Activated T-cell treated with anti-CD3 and anti-CD28 coated beads for 48 hours (primary cell): ENCODE measurements around the gene ANO2.
"Not testable (repeated sequence)": the region's sequence is repeated elsewhere in the genome, so short reads cannot be mapped to it uniquely, and the experiment has no call there.

Experiments
- DNase-seq: peaks from one replicate; pipeline ENCODE4 v3.0.0-alpha.2; 2020; ENCODE audit warnings: low read depth

The ANO2 gene

DNA sequence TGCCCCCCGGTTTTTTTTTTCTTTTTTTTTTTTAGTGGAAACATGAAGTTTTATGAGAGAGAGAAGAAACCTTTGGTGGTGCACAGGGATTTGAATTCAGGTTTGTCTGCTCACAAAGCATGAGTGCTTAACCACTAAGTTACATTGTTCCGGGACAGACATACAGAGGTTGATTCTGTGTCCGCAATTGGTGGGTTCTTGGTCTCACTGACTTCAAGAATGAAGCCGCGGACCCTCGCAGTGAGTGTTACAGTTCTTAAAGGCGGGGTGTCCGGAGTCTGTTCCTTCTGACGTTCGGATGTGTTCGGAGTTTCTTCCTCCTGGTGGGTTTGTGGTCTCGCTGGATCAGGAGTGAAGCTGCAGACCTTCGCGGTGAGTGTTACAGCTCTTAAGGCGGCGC is 57.2 kb downstream of the ANO2 start:
- DNase-seq, result not testable (repeated sequence)

DNA sequence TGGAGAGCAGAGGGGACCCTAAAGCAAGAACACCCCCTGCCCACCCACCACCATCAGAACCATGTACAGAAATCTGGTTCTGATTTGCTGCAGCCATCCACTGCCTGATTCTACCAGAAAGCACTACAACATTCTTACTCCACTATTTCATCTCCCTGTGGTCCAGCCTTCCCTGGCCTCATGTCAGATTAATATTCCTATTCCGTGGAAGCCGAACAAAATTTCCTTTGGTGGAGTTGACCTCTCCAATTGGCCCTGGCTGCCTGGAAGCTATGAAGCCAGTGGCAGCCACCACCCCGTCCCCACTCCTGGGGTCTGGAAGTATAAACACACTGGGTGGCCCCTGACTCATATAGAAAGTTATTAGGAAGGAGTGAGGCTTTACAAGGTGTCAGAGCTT is 60.2 kb downstream of the ANO2 start:
- DNase-seq, result no peak

DNA sequence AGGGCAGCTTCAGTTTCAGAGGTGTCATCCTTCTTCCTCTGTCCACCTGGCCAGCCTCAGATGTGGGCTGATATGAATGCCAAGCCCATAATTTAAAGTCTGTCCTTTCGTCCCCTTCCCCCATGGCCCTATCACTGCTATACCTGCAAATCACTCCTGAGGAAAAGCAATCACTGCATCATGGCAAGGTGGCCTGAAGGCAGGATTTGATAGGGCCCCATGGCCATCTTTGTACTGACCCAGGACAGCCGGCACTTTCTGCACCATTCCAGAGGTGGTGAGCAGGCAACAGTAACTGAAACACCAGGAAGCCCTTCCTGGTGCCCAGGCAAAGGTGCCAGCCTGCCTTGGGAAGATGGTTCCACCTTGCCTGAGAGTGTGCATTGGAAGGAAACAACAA is 60.8 kb downstream of the ANO2 start:
- no peak for DNase-seq

DNA sequence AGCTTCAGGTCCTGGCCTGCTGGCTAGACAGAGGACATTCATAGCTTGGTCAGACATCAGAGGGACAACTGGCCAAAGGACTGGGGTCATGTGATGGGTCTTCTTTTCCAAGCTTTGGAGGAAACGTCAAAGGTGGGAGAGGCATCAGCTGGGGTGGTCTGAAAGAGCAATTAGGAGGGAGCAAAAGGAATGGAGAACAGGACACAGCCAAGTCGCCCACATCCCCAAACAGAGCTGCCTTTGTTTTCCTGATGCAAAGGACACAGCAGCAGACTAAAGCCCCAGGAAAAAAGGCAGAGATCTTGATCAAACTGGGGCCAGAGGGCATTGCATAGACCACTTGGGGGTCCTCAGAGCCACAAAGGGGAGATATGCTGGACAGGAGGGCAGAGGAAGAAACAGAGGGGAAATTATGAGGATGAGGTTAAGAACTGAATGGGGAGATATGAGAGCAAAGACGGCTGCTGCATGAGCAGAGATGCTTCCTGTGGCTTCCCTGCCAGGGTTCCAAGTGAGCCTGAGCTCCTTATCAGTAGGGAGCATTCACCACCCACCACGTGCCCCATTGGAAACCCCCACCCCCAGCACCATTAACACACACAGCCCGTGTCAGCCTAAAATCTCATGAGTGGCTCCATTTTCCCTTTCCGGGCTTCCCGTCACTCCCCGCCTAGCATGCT is 62.4 kb downstream of the ANO2 start:
- no peak for DNase-seq

DNA sequence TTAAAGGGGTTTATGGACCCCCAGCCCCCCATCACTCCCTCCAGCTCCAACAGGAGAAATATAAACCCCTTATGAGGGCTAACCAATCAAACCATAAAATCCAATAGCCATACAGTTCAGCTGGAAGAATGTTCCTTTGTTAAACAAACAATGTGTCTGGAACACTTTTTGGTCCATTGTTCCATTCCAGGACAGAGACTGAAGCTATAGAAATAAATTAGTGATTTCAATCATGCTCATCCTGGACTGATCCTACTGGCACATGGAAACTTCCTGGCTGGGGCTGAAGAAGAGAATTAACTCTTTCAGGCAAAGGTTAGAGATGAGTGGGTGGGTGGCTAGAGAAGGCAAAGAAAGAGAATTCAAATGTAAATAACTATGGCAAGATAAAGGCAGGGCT is 63.4 kb downstream of the ANO2 start:
- DNase-seq, result no peak

DNA sequence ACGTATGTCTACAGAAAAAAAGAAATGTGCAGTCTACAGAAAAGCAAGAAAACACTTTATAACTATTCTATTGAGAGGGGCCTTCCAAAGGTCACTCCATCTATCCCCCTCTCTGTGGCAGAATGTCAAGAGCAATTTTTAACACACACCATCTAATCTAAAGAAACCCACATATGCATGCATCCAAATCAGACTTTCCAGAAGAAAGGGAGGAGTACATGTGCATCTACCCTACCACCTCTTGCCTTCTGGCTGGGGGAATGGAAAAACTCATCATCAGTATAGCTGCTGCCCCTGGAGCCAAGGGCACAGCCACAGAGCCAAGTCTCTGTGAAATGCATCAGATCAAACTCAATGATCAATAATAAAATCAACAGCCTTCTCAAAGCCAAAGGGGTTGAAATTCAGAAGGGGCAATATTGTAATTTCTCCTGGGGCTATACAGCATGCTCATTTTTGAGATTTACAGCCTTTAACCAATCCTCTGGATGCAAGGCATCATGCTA is 63.9 kb downstream of the ANO2 start:
- no peak for DNase-seq

DNA sequence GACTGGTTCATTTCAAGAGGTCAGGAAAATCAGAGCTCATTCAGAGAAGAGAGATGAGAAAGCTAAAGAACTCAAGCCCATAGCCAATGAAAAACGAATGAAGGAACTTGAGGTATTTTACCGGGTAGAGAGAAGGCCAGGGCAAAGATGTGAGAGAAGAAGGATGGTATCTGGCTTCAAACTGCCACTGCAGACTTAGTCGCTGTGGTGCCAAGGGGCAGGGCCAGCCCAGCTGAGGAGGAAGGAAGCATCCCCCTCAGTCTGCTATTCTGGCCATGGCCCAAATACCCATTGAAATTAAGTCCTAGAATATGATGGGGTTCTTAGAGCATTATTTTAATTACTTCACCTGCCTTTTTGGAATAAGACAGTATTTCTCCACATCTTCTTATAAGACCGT is 69.2 kb downstream of the ANO2 start:
- DNase-seq, result no peak

DNA sequence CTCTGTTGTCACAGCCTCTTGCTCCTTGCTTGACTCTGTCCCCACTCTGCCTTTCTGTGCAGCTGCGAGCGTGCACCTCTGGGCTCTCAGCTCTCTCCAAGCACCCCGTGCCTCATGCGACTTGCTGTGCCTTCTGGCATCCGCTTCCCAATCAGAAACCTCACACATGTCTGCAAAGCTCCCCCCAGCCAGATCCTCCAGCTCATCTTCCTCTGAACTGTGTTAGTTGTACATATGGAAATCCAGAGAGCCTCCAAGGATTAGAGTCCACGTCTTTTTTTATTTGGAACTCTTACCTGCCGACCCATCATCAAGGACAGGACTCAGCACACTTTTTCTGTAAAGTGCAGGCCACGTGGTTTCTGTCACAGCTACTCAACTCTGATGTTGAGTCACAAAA is 70.5 kb downstream of the ANO2 start:
- no peak for DNase-seq

DNA sequence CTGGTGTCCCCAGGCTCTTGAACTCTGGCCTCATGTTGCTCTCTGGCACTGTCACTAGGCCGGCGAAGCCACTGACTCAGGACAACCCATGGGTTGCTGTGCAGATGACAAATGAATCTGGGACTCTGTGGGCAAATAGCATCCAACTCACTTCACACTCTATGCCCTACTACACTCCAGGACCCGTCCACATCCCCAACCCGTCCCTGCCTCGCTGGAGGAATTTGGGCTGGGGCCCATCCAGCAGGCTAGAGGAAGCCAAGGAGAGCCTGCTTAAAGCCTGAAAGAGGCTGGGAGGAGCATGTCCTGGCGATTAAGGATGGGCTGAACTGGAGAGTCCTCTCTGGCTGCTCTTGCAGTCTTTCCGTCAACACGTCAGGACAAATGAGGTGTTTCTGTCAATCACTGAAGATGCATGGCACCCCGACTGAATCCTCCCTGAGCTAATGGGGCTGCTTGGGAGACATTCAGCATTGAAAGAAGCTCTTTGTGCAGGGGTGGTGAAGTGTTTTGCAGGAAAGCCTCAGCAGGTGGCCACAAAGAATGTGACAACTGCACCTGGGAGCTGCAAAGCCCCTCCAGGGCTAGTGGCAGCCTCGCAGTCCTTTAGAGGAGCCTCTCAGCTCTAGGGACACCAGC is 71.7 kb downstream of the ANO2 start:
- no peak for DNase-seq

DNA sequence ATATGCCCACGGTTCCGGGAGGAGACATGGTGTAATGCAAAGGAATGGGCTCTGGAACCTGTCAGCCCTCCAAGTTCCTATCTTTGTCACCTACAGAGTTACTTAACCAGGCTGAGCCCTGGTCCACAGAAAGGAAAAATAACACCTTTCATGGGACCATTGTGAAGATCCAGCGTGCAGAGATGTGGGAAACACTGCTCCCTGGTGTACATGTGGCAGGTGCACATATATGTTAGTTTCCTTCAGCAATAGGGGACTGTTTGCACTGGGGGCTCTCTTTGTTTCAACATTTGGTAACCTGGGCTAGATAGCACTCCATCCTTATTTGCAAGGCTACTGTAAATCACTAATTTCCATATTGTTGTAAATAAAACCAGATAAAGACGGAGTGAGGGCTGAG is 72.3 kb downstream of the ANO2 start:
- DNase-seq, result no peak

DNA sequence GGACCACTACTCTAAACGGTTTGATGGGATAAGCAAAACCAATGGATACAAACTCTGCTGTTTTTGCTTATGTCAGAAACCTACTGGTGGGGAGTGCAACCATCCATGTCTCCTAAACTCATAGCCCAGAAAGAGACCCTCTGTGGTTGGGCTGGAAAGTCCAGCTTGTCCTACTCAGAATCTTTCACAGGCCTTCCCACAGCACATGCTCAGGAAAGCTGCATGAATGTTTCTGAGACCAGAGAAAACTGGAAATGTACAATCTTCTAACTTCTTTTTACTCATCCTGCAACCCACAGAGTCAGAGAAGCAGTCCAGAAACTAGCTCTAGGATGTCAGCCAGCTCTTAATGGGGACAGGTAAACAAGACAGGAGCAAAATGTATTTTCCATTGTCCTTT is 73.3 kb downstream of the ANO2 start:
- no peak for DNase-seq

DNA sequence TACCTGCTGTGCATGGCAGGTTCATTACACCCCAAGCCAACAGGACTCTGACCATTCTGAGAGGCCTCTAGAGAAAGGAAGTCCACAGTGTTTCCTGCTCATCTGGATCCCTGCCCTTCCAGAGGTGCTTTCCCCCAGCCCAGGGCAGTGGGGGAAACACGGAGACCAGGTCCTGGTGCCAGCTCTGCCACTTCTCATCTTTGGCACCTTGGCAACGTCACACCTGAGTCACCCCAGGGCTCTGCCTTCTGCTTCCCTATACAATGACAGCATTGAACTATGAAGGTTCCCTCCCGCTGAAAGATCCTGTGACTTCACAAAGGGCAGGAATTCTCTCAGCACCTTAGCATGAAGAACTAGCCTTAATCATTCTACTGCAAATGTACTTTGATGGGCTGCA is 74.9 kb downstream of the ANO2 start:
- no peak for DNase-seq

DNA sequence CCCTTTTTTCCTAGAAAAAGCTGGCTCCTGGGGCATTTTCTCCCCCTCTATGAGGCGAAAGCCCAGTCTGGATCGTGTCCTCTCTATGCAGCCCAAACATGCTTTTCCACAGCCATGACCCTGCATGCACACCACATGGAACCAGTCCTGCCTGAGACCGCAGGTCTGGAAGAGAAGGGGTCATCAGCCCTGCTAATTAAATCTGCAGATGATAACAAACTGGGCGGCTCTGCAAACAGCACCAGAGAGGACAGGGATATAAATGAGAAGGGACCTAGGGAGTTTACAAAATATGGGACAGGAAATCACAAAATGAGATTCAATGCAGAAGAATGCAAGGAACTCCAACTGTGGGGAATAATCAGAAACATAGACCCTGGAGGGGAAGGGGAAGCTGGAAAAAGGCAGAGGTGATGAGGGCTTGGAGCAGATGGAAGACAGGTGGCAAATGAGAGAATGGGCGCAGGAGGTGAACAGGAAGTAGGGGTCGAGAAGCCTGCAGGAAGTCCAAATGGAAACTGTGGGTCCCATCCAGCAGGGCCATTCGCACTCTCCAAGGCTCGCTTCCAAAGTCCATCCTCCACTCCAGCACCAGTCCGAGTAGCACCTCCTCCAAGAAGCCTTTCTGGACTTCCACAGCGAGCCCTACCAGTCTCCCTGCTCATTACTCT is 76.3 kb downstream of the ANO2 start:
- no peak for DNase-seq

DNA sequence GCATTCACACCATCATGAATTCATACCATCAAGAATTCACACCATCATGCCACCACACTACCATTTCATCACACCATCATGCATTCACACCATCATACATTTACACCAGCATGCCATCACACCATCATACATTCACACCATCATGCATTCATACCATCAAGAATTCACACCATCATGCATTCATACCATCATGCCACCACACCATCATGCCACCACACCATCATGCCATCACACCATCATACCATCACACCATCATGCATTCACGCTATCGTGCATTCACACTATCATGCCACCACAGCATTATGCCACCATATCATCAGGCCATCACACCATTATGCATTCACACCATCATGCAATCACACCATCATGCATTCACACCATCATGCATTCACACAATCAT is 79.7 kb downstream of the ANO2 start:
- DNase-seq, result no peak

DNA sequence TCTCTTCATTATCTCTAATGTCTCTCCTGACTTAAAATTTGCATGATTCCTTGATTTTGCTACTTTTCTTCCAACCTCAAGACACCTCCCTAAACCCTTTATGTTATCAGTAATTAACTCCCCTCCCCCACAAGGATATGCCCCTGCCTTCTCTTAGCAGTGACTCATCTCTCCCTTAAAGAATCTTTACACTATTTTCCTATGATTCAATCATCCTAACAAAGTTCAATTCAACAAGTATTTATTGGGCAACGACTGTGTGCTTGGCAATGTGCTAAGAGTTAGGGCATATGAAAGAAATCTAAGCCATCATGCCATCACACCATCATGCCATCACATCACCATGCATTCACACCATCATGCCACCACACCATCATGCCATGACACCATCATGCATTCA is 80.1 kb downstream of the ANO2 start:
- DNase-seq, result no peak

DNA sequence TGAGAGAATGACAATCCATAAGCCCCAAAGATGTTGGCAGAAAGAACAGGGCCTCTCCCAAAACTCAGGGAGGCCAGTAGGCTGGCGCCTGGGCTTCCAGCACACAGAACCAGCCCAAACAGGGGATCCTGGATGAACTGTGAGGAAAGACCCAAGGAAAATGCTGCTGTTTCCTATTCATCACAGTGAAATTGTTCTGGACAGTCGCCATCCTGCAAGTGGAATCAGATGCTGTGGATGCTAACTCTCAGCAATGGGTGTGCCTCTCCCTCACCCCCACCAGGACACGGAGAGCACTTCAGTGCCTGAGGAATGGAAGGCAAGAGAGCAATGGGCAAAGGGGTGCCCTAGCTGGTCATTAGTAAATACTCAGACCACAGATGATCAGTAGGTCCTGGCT is 80.8 kb downstream of the ANO2 start:
- DNase-seq, result no peak

DNA sequence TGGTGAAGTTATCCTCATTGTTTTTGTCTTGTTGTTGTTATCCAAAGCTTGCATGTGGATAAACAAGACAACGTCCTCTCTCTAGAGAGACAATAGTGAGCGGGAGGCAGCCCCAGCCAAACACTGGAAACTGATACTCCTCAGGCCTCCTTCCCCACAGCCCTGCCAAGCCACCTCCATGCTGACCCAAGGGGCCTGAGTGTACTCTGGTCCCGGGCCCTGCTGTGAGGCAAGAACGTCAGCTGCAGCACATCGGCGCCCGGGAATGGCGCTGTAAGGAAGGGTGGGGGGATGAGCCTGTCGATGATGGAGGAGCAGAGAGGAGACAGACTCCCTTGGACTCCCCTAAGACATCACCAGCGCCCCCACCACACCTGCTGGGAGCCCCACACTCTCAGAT is 83.6 kb downstream of the ANO2 start:
- no peak for DNase-seq

DNA sequence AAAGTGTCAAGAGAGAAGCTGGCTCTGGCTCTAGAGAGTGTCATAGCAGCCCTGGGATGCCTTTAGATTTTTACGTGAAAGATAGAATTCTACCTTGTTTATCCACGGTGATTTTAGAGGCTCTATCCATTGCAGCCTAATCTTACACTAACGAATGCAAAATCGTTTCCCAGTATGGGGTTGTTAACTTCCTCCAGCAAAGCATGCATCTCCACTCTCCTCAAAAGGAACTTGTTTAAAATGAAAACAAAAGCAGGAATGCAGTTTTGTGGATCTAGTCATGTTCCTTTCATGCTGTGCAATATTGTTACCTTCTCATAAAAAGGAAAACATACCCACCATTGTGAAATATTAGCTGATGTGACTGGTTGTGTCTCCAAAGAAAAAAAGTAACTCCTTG is 88.4 kb downstream of the ANO2 start:
- DNase-seq, result no peak

DNA sequence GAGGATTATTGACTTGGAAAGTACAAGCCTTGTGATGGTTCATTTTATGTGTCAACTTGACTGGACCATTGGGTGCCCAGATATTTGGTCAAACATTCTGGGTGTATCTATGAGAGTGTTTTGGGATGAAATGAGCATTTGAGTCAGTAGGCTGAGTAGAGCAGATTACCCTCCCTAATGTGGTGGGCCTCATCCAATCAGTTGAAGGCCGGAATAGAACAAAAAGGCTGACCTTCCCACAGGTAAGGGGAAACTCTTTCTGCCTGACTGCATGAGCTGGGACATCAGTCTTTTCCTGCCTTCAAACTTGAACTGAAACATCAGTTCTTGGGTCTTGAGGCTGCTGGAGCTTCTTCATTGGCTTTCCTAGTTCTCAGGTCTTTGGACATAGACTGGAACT is 98.1 kb downstream of the ANO2 start:
- DNase-seq, result no peak

DNA sequence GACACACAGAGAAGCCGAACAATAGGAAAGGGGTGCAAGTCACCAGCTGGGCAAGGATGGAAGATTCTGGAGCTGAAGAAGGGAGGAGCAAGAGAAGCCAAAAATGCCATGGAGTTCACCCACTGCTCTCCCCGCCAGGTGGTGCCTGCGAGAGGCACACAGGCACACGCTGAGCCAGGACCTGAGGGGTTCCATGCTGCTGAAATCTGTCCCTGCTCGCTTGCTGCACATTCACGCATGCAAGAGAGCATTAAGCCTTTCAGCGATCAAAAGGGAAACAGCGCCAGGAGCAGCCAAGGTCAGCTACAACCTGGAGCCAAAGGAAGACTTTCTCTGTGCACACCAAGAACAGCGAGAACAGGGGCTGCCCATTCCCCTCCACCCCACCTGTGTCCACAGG is 104.1 kb downstream of the ANO2 start:
- DNase-seq, result no peak

DNA sequence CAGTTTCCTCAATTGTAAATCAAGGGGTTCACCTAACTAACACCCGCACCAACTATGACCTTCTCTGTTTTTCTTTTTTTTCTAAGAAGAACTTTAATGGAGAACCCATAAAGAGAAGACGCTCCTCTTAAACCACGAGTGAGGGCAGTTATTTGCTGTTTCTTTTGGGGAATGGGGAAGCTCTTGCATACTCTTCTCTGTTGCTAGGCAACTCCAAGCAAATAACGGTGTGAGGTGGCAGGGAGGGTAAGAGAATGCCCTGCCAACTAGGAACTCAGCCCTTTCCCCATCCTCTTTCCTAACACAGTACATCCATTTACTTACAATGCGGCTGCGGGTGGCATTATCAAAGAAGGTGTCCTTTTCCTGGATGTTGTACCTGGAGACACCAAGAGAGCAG is 114.9 kb downstream of the ANO2 start:
- DNase-seq, result no peak

DNA sequence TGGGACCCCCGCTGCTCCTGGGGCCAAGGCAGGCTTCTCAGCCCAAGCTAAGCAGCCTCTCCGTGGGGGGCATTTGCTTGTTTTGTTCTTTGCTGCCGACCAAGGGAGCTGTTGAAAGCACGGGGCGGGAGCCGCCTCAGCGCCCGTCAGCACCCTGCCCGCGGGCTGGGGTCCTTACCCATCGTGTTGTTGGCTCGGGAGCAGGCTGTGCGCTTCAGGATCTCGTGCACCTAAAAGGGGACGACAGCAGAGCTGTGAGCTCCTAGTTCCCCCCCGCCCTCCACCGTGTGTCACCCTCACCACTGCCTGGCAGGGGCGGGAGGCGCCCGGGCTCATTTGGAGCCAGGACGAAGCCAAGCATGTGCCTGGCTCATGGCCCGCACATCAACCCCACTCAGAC is 117.5 kb downstream of the ANO2 start:
- no peak for DNase-seq

DNA sequence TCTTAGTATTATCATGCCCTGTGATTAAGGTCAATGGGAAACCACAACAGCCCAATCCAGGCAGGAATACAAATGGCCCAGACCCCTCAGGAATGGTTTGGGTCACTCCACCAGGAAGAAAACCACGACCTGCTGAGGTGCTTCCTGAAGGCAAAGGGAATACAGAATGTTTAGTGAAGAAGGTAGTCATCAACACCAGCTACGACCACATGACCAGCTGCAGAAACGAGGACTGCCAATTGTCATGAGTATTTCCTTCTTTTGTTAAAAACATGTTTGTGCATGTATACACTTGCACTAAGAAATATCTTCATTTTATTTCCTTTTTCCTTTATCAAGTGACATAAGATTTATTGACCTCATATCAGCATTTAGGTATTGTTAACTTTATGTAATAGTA is 119.3 kb downstream of the ANO2 start:
- not testable (repeated sequence) for DNase-seq

DNA sequence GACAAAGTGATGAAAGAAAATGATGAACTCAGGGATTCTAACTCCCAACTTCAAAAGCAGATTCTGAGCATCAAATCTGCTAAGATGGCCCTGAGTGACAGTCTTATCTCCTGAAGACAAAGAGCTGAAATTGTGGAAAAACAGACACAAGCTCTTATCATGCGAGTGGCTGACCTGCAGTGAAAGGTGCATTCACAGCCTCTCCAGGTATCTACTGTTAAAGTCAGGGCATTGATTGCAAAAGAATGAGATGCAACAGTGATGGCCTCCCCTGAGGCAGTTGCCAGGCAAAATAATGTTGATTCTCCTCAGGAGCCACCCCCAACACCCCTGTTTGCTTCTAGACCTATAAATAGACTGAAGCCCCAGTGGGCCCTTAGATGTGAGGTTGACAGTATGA is 126.2 kb downstream of the ANO2 start:
- not testable (repeated sequence) for DNase-seq
